Measurements from ENCODE around the gene PRICKLE1.

GRCh38 chr12:42609605-42610004, 20.1 kb upstream of the PRICKLE1 start:
- TF ChIP-seq CTCF (IDR thresholded peaks at IDR 0.05) = no peak
- TF ChIP-seq POLR2A (IDR thresholded peaks at IDR 0.05) = no peak

Data from uterus (tissue), 2 donors.